ENCODE data around the gene KRTAP10-9. TPM values are rescaled to one million over a fixed set of nuclear protein-coding genes. Genes with fewer than 3 reads are reported as not detected.

KRTAP10-9 gene
- total and polyA plus RNA-seq, 10 donors: not detected

DNA sequence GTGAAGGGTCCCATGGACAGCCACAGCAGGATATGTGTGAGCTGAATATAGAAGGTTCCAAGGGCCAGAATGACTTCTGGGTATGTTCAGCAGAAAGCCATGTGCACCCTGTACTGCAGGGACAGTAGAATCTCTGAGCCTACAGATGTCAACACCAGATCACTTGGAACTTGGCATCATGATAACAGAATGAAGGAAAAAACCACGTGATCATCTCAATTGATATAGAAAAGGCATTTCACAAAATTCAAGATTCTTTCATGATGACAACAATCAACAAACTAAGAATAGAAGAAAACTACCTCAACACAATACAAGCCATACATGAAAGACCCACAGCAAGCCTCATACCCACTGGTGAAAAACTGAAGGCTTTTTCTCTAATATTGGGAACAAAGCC lies 40.7 kb downstream of the KRTAP10-9 start:
- peaks cover 0 to 8% (median 0%) of the 10 kb centered on the region in 7 donors for H3K27me3 ChIP-seq (replicated peaks in 1 of 7)
- intact Hi-C loops (cut with DNase I; ENCODE audit: low total_unique reads): no loop called here
- 52 to 91% (median 77%) methylated on average over 1 of the region's 1 CpG for WGBS, 5 donors
- no peaks in the 10 kb centered on the region for H3K36me3 ChIP-seq
- H3K27ac ChIP-seq: no peak overlapping the region
- H3K4me1 ChIP-seq: no peaks in the 10 kb centered on the region
- no peak for DNase-seq
- H3K9me3 ChIP-seq: peaks cover 3 to 61% (median 34%) of the 10 kb centered on the region in 8 donors
- no peak overlapping the region for H3K4me3 ChIP-seq
- TF ChIP-seq POLR2A (IDR thresholded peaks at IDR 0.05) (no peak), POLR2AphosphoS5 (IDR thresholded peaks at IDR 0.05) (no peak)
- TF ChIP-seq, protein P1, sequence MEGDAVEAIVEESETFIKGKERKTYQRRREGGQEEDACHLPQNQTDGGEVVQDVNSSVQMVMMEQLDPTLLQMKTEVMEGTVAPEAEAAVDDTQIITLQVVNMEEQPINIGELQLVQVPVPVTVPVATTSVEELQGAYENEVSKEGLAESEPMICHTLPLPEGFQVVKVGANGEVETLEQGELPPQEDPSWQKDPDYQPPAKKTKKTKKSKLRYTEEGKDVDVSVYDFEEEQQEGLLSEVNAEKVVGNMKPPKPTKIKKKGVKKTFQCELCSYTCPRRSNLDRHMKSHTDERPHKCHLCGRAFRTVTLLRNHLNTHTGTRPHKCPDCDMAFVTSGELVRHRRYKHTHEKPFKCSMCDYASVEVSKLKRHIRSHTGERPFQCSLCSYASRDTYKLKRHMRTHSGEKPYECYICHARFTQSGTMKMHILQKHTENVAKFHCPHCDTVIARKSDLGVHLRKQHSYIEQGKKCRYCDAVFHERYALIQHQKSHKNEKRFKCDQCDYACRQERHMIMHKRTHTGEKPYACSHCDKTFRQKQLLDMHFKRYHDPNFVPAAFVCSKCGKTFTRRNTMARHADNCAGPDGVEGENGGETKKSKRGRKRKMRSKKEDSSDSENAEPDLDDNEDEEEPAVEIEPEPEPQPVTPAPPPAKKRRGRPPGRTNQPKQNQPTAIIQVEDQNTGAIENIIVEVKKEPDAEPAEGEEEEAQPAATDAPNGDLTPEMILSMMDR (IDR thresholded peaks at IDR 0.05 in 8 of 11, conservative IDR thresholded peaks at IDR 0.05 in 3 of 11): no peak

DNA sequence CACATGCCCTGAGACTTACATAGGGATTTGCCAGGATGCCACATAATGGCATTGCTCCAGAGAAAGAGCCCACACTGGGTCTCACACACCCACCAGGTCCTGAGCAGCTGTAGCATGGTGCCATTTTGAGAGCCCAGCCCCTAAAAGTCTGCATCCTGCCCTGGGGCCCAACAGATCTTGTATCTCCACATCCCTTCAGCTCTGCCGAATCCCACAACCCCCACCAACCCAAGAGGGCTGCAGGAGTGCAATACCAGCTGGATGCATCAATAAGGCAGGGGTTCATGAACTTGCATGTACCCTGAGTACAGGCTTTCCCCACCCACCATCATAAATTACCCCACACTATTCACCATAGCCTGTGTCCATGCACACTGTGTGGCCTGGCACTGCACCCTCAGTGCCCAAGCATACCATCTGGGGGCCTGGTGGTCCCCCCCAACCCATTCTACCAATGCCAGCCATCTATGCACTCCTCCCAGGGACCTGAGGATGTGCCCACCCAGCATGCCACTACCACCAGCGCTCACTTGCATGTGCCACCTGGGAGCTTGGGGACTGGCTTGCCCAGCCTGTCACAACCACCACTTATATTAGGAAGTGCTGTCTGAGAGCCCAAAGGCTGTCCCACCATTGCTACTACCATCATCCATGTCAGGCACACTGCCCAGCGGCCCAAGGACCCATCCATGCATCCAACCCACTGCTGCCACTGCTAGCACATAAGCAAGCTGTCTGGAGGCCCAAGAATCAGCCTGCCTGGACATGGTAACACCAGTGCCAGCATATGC lies 43.9 kb downstream of the KRTAP10-9 start:
- peaks cover 0 to 8% (median 0%) of the 10 kb centered on the region in 7 donors for H3K27me3 ChIP-seq (replicated peaks in 1 of 7)
- 53 to 86% (median 77%) methylated on average over 2 to 3 of the region's 3 CpGs for WGBS, 5 donors
- no peak overlapping the region for H3K27ac ChIP-seq
- H3K36me3 ChIP-seq: no peaks in the 10 kb centered on the region
- DNase-seq: no peak
- H3K4me1 ChIP-seq: no peaks in the 10 kb centered on the region
- TF ChIP-seq POLR2A (IDR thresholded peaks at IDR 0.05): no peak
- TF ChIP-seq, protein P1 (IDR thresholded peaks at IDR 0.05 in 8 of 11, conservative IDR thresholded peaks at IDR 0.05 in 3 of 11): no peak
- no peak for TF ChIP-seq POLR2AphosphoS5 (IDR thresholded peaks at IDR 0.05)
- intact Hi-C loops (cut with DNase I; ENCODE audit: low total_unique reads): no loop called here
- no peak overlapping the region for H3K4me3 ChIP-seq
- peaks cover 3 to 56% (median 41%) of the 10 kb centered on the region in 8 donors for H3K9me3 ChIP-seq

DNA sequence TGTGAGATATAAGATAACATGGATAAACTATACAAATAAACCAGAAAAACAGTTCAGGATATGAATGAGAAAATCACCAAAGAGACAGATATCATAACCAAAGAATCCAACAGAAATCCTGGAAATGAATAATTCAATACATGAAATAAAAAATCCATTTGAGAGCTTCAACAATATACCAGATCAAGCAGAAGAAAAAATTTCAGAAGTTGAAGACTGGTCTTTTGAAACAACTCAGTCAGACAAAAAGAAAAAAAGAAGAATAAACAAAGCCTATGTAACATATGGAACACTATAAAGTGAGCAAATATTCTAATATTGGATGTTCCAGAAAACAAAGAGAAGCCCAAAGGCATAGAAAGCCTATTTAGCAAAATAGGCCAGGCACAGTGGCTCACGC lies 45.0 kb downstream of the KRTAP10-9 start:
- Histone ChIP-seq H3K27me3 (replicated peaks in 1 of 7) (peaks cover 0 to 6% (median 0%) of the 10 kb centered on the region in 7 donors), H3K9me3 (peaks cover 3 to 56% (median 41%) of the 10 kb centered on the region in 8 donors), H3K27ac (no peak overlapping the region), H3K4me1 (no peaks in the 10 kb centered on the region), H3K4me3 (no peak overlapping the region), H3K36me3 (no peaks in the 10 kb centered on the region)
- intact Hi-C loops (cut with DNase I; ENCODE audit: low total_unique reads): no loop called here
- DNase-seq: no peak
- 79 to 100% (median 91%) methylated on average over 1 of the region's 1 CpG for WGBS, 5 donors
- TF ChIP-seq POLR2AphosphoS5 (IDR thresholded peaks at IDR 0.05) (no peak), POLR2A (IDR thresholded peaks at IDR 0.05) (no peak)
- TF ChIP-seq, protein P1 (IDR thresholded peaks at IDR 0.05 in 8 of 11, conservative IDR thresholded peaks at IDR 0.05 in 3 of 11): no peak

DNA sequence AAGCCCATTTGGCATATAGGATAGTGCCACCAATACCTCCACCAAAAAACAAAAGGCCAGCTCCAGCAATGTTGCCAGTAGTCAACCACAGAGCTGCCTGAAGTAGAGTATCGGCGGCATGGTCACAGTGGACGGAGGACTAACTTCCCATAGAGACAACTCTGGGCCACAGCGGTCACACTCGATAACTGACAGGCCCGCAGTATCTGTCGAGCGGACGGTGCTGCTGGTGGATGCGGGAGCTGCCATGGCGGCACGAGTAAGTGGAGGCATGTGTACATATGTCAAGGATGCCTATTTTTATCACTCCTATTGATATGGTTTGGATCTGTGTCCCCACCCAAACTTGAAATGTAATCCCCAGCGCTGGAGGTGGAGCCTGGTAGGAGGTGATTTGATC lies 51.0 kb downstream of the KRTAP10-9 start:
- Histone ChIP-seq H3K9me3 (peaks cover 0 to 15% (median 12%) of the 10 kb centered on the region in 8 donors), H3K27me3 (replicated peaks in 1 of 7) (peaks cover 0 to 5% (median 0%) of the 10 kb centered on the region in 7 donors), H3K4me3 (no peak overlapping the region), H3K36me3 (no peaks in the 10 kb centered on the region), H3K4me1 (no peaks in the 10 kb centered on the region), H3K27ac (no peak overlapping the region)
- 91 to 98% (median 93%) methylated on average over 9 to 13 of the region's 13 CpGs for WGBS, 5 donors
- intact Hi-C loops (cut with DNase I; ENCODE audit: low total_unique reads): no loop called here
- DNase-seq: no peak
- no peak for TF ChIP-seq POLR2AphosphoS5 (IDR thresholded peaks at IDR 0.05)
- TF ChIP-seq, protein P1 (IDR thresholded peaks at IDR 0.05 in 8 of 11, conservative IDR thresholded peaks at IDR 0.05 in 3 of 11): no peak
- TF ChIP-seq POLR2A (IDR thresholded peaks at IDR 0.05): no peak
